Right lobe of liver (tissue), 4 donors: Measurements from ENCODE around the gene ATAD1.

Experiments
- CTCF ChIP-seq, 4 donors: fragments of 200-600 bp in 3 of 4; fragments of 450-650 bp in 1 of 4; IDR thresholded peaks; one replicate each; pipeline versions ENCODE4 v1.5.1 to v1.8.0; 2016 to 2022; ENCODE audit warnings: antibody characterized with exemption in 4 of 4, mild to moderate bottlenecking in 2 of 4
- POLR2A ChIP-seq: fragments of 450-650 bp; IDR thresholded peaks from one replicate; pipeline ENCODE4 v1.6.1; 2017; ENCODE audit warnings: antibody characterized with exemption, mild to moderate bottlenecking
- donor health status: DM: no; HTN: no; CAD: no.
- donor health status: DM: no; HTN: no; CAD: no.
- donor health status: DM: no; HTN: yes; CAD: no.

GRCh38 chr10:87838650-87839049 lies 20.6 kb upstream of the ATAD1 start:
- no peak for TF ChIP-seq CTCF (IDR thresholded peaks at IDR 0.05)
- no peak for TF ChIP-seq POLR2A
